Thyroid gland (tissue), 4 donors: ENCODE results near the gene SLC35D1.

Source experiments
- POLR2A ChIP-seq, 2 donors: fragments of 450-650 bp; IDR thresholded peaks; one replicate each; pipeline ENCODE4 v1.6.1; 2017; ENCODE audit warnings: antibody characterized with exemption in 2 of 2, mild to moderate bottlenecking in 2 of 2, moderate library complexity in 1 of 2
- TF ChIP-seq, protein P1 (sequence below), 6 experiments: fragments of 200-600 bp in 3 of 6; fragments of 450-650 bp in 3 of 6; sonication (generic) in 3 of 6; IDR thresholded peaks; one replicate each; pipeline ENCODE4 v1.5.1; 2016 to 2019; ENCODE audit warnings: antibody characterized with exemption in 6 of 6, mild to moderate bottlenecking in 2 of 6, inconsistent platforms in 1 of 6, moderate library complexity in 1 of 6

- TF ChIP-seq, protein P1, sequence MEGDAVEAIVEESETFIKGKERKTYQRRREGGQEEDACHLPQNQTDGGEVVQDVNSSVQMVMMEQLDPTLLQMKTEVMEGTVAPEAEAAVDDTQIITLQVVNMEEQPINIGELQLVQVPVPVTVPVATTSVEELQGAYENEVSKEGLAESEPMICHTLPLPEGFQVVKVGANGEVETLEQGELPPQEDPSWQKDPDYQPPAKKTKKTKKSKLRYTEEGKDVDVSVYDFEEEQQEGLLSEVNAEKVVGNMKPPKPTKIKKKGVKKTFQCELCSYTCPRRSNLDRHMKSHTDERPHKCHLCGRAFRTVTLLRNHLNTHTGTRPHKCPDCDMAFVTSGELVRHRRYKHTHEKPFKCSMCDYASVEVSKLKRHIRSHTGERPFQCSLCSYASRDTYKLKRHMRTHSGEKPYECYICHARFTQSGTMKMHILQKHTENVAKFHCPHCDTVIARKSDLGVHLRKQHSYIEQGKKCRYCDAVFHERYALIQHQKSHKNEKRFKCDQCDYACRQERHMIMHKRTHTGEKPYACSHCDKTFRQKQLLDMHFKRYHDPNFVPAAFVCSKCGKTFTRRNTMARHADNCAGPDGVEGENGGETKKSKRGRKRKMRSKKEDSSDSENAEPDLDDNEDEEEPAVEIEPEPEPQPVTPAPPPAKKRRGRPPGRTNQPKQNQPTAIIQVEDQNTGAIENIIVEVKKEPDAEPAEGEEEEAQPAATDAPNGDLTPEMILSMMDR (IDR thresholded peaks at IDR 0.05): no peak
- no peak for TF ChIP-seq POLR2A (IDR thresholded peaks at IDR 0.05)
These were observed 72.3 kb downstream of the SLC35D1 start for GRCh38 chr1:66981679-66982078.
